Liver (tissue), 9 donors: Measurements from ENCODE around the gene RPTOR. TPM values are rescaled to one million over a fixed set of nuclear protein-coding genes. Genes with fewer than 3 reads are reported as not detected.

Source experiments
- DNase-seq: peaks from one replicate; pipeline ENCODE4 v3.0.0-alpha.2; 2017; ENCODE audit warnings: low spot score
- H3K27ac ChIP-seq, 2 donors: one replicate each; pipeline ENCODE4 v1.7.0; 2013; ENCODE audit warnings: inconsistent platforms in 2 of 2, low read length in 2 of 2, control low read depth in 1 of 2, low read depth in 1 of 2, mild to moderate bottlenecking in 1 of 2
- H3K27me3 ChIP-seq, 4 donors: one replicate each; pipeline versions ENCODE4 v1.6.1 to v1.7.0; 2013; ENCODE audit warnings: low read length in 3 of 4, inconsistent platforms in 1 of 4, mild to moderate bottlenecking in 1 of 4, moderate library complexity in 1 of 4; ENCODE audit not compliant: control insufficient read depth in 4 of 4, insufficient read depth in 4 of 4
- H3K36me3 ChIP-seq, 4 donors: one replicate each; pipeline versions ENCODE4 v1.6.1 to v1.7.0; 2013; ENCODE audit warnings: low read length in 3 of 4, mild to moderate bottlenecking in 3 of 4, low read depth in 1 of 4, moderate library complexity in 1 of 4; ENCODE audit not compliant: control insufficient read depth in 4 of 4, insufficient read depth in 3 of 4
- H3K4me1 ChIP-seq, 4 donors: one replicate each; pipeline versions ENCODE4 v1.6.1 to v1.7.0; 2013; ENCODE audit warnings: low read length in 3 of 4, mild to moderate bottlenecking in 3 of 4, moderate library complexity in 1 of 4; ENCODE audit not compliant: control insufficient read depth in 4 of 4, insufficient read depth in 4 of 4
- H3K4me3 ChIP-seq, 3 donors: one replicate each; pipeline versions ENCODE4 v1.6.1 to v1.7.0; 2013; ENCODE audit warnings: low read length in 3 of 3, control low read depth in 1 of 3, low read depth in 1 of 3, mild to moderate bottlenecking in 1 of 3
- H3K9ac ChIP-seq, 2 donors: one replicate each; pipeline ENCODE4 v1.7.0; 2013; ENCODE audit warnings: low read length in 2 of 2, mild to moderate bottlenecking in 2 of 2, moderate library complexity in 2 of 2, control low read depth in 1 of 2, low read depth in 1 of 2
- H3K9me3 ChIP-seq, 4 donors: one replicate each; pipeline versions ENCODE4 v1.6.1 to v1.7.0; 2013; ENCODE audit warnings: low read length in 3 of 4; ENCODE audit not compliant: control insufficient read depth in 4 of 4
- EGR1 ChIP-seq, 2 donors: IDR thresholded peaks; 2 replicates each; pipeline ENCODE4 v1.6.1; 2016 to 2018; ENCODE audit warnings: antibody characterized with exemption in 2 of 2, low read depth in 2 of 2
- FOXA1 ChIP-seq: IDR thresholded peaks from 2 replicates; pipeline ENCODE4 v1.6.1; 2016; ENCODE audit warnings: antibody characterized with exemption
- FOXA2 ChIP-seq: IDR thresholded peaks from 2 replicates; pipeline ENCODE4 v1.6.1; 2016; ENCODE audit warnings: antibody characterized with exemption
- GABPA ChIP-seq, 2 donors: IDR thresholded peaks in 1 of 2; conservative IDR thresholded peaks in 1 of 2; 2 replicates each; pipeline ENCODE4 v1.6.1; 2016; ENCODE audit warnings: antibody characterized with exemption in 2 of 2, mild to moderate bottlenecking in 1 of 2, moderate library complexity in 1 of 2
- HNF4A ChIP-seq, 2 donors: conservative IDR thresholded peaks; 2 replicates each; pipeline ENCODE4 v1.6.1; 2016; ENCODE audit warnings: antibody characterized with exemption in 2 of 2, mild to moderate bottlenecking in 2 of 2
- HNF4G ChIP-seq: IDR thresholded peaks from 2 replicates; pipeline ENCODE4 v1.6.1; 2016; ENCODE audit warnings: antibody characterized with exemption
- JUND ChIP-seq, 2 donors: IDR thresholded peaks; 2 replicates each; pipeline ENCODE4 v1.6.1; 2016; ENCODE audit warnings: antibody characterized with exemption in 2 of 2
- NR2F2 ChIP-seq: IDR thresholded peaks from 2 replicates; pipeline ENCODE4 v1.6.1; 2016; ENCODE audit warnings: antibody characterized with exemption
- RAD21 ChIP-seq, 2 donors: IDR thresholded peaks; 2 replicates each; pipeline ENCODE4 v1.6.1; 2016; ENCODE audit warnings: antibody characterized with exemption in 2 of 2, mild to moderate bottlenecking in 2 of 2
- RXRA ChIP-seq, 2 donors: IDR thresholded peaks; 2 replicates each; pipeline ENCODE4 v1.6.1; 2017 to 2018; ENCODE audit warnings: antibody characterized with exemption in 2 of 2, mild to moderate bottlenecking in 1 of 2
- SP1 ChIP-seq: IDR thresholded peaks from 2 replicates; pipeline ENCODE4 v1.6.1; 2018; ENCODE audit warnings: antibody characterized with exemption, mild to moderate bottlenecking
- TAF1 ChIP-seq: conservative IDR thresholded peaks from 2 replicates; pipeline ENCODE4 v1.6.1; 2016; ENCODE audit warnings: antibody characterized with exemption, mild to moderate bottlenecking
- WGBS: extraction: QIAGEN DNeasy Blood & Tissue Kit; methylation state at CpG from one replicate; pipeline ENCODE4 v1.1.7; 2013; 5-methylcytosine and 5-hydroxymethylcytosine counted together
- polyA plus RNA-seq, 2 donors: library from polyadenylated mRNA; stranded (reverse) in 1 of 2; unstranded in 1 of 2; fragments of 200-250 nt in 1 of 2; fragments of >200 nt in 1 of 2; fragmentation: Nextera tagmentation in 1 of 2; extraction: Ambion mirVana in 1 of 2; gene quantifications; one replicate each; pipeline versions ENCODE4 v1.2.1 to v1.2.3, GENCODE V29; 2013 to 2015
- total RNA-seq, 2 donors: library from RNA; depleted of rRNA; stranded (reverse); fragments of >200 nt; gene quantifications; one replicate each; pipeline ENCODE4 v1.2.3, GENCODE V29; 2014
- TF ChIP-seq, protein P1 (sequence below): fragments of 150-350 bp; IDR thresholded peaks from 2 replicates; pipeline ENCODE4 v1.5.1; 2017; ENCODE audit warnings: improper control_type of control experiment, low read depth, low read length; ENCODE audit not compliant: missing input control
- TF ChIP-seq, protein P2 (sequence below): IDR thresholded peaks from 2 replicates; pipeline ENCODE4 v1.6.1; 2016; ENCODE audit warnings: antibody characterized with exemption
- TF ChIP-seq, protein P3 (sequence below): IDR thresholded peaks from 2 replicates; pipeline ENCODE4 v1.6.1; 2016; ENCODE audit warnings: antibody characterized with exemption
- TF ChIP-seq, protein P4 (sequence below): IDR thresholded peaks from 2 replicates; pipeline ENCODE4 v1.6.1; 2016; ENCODE audit warnings: antibody characterized with exemption, mild to moderate bottlenecking
- donor health status: healthy.
- donor health status: healthy.
- donor health status: healthy.
- donor health status: healthy.
- donor health status: healthy.

Gene RPTOR
- total and polyA plus RNA-seq, 4 donors = 4.8 to 25.4 (median 11.6) TPM

DNA sequence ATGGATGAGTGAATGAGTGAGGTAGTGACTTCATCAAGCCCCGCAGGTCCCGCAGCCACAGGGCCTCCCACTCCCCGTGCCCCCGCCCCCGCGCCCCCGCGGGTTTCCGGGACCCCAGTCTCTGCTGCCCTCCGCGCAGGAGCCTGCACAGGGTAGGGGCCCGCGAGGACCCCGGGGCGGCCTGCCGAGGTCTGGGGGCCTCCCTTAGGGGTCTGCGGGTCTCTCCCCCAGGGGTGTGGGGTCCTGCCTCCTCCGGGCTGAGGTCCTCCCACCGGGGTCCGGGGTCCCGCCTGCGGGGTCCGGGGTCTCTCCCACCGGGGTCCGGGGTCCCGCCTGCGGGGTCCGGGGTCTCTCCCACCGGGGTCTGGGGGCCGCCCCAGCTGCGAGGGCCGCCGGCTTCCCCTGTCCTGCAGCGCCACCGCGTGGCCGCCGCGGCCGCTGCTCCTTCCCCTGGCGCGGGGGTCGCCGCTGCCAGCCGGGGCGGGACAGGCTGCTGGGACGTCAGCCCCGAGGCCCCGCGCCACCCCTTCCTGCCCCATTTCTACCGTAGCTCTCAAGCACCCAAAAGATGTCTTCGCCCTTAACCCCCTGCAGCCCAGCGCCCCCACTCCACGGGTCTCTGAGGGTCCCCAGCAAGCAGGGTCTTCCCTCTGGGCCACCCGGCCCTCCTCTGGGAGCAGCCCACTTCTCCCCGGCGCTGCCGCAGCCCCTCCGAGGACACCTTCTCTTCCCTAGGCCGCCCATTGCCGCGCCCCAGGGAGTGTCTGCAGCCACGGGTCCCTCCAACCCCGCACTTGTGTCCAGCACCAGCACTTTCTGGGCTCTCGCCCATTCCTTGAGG, 436.6 kb downstream of the RPTOR start:
- Histone ChIP-seq H3K27me3 (no peaks in the 10 kb centered on the region), H3K4me1 (peaks cover 0 to 6% (median 2%) of the 10 kb centered on the region in 4 donors), H3K4me3 (no peak overlapping the region), H3K36me3 (no peaks in the 10 kb centered on the region), H3K27ac (no peak overlapping the region), H3K9me3 (no peaks in the 10 kb centered on the region), H3K9ac (no peak overlapping the region)
- 9% methylated on average over 65 of the region's 65 CpGs for WGBS
- TF ChIP-seq JUND (IDR thresholded peaks at IDR 0.05) (no peak), FOXA1 (no peak), RXRA (IDR thresholded peaks at IDR 0.05) (no peak), TAF1 (no peak), RAD21 (IDR thresholded peaks at IDR 0.05) (peak; percentile 8 to 56)
- TF ChIP-seq, protein P1, sequence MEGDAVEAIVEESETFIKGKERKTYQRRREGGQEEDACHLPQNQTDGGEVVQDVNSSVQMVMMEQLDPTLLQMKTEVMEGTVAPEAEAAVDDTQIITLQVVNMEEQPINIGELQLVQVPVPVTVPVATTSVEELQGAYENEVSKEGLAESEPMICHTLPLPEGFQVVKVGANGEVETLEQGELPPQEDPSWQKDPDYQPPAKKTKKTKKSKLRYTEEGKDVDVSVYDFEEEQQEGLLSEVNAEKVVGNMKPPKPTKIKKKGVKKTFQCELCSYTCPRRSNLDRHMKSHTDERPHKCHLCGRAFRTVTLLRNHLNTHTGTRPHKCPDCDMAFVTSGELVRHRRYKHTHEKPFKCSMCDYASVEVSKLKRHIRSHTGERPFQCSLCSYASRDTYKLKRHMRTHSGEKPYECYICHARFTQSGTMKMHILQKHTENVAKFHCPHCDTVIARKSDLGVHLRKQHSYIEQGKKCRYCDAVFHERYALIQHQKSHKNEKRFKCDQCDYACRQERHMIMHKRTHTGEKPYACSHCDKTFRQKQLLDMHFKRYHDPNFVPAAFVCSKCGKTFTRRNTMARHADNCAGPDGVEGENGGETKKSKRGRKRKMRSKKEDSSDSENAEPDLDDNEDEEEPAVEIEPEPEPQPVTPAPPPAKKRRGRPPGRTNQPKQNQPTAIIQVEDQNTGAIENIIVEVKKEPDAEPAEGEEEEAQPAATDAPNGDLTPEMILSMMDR = peak; percentile 44
- DNase-seq = no peak

DNA sequence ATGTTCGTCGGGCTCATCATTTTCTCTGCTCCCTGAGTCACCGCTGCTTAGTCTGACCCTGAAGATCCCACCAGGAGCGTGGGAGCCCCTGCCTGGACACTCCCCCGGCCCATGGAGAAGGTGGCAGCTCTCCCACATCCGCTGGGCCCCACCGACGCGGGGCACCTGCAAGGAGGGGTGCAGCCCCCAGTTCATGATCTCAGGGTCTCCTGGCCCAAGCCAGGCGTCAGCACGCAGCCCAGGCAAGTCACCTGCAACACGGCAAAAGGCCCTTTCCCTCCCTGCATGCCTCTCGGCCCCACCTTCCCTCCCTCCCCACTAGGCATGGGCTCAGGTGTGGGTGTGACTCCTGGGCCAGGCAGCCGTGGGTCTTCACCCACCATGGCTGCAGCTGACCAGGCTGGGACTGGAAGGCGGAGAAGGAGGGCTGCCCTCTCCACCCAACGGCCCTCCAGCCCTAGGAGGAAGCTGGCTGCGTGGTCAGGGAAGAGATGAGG, 437.3 kb downstream of the RPTOR start:
- no peak for DNase-seq
- TF ChIP-seq FOXA1 (no peak), RXRA (IDR thresholded peaks at IDR 0.05) (no peak)

DNA sequence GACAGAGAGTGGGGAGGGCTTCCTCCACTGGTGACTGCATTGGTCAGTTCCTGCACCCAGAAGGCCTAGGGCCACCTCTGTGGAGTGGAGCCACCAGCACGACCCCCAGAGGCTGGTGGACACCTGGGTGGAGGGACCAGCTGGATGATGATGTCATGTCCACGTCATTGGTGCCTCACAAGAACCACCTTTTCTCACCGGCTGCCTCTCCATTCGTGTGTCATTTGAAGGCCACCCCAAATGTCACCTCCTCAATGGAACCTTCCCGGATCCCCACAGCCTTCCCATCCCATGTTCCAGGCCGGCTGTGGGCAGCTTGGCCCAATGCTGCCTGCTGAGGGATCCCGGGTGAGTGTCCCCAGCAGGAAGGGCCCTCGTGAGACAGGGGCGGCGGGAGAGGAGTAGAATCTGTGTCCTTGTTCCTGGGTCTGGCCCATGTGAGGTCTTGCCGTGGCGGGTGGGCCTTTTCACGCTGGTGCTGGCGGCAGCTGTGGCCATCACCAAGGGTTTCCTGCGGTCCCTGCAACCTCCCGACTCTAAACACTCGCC, 437.9 kb downstream of the RPTOR start:
- Histone ChIP-seq H3K27me3 (no peaks in the 10 kb centered on the region), H3K36me3 (no peaks in the 10 kb centered on the region), H3K4me1 (peaks cover 0 to 6% (median 2%) of the 10 kb centered on the region in 4 donors), H3K4me3 (no peak overlapping the region), H3K9me3 (no peaks in the 10 kb centered on the region), H3K9ac (no peak overlapping the region), H3K27ac (no peak overlapping the region)
- no peak for TF ChIP-seq EGR1 (IDR thresholded peaks at IDR 0.05; ENCODE audit: low read depth in 2 of 2)
- TF ChIP-seq GABPA (IDR thresholded peaks at IDR 0.05 in 1 of 2, conservative IDR thresholded peaks at IDR 0.05 in 1 of 2) = no peak
- TF ChIP-seq, protein P2, sequence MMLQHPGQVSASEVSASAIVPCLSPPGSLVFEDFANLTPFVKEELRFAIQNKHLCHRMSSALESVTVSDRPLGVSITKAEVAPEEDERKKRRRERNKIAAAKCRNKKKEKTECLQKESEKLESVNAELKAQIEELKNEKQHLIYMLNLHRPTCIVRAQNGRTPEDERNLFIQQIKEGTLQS = no peak
- no peak for TF ChIP-seq HNF4G
- TF ChIP-seq NR2F2 = no peak
- no peak for TF ChIP-seq RAD21 (IDR thresholded peaks at IDR 0.05)
- no peak for TF ChIP-seq JUND (IDR thresholded peaks at IDR 0.05)
- no peak for TF ChIP-seq FOXA2
- TF ChIP-seq, protein P3, sequence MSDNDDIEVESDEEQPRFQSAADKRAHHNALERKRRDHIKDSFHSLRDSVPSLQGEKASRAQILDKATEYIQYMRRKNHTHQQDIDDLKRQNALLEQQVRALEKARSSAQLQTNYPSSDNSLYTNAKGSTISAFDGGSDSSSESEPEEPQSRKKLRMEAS = no peak
- TF ChIP-seq, protein P4, sequence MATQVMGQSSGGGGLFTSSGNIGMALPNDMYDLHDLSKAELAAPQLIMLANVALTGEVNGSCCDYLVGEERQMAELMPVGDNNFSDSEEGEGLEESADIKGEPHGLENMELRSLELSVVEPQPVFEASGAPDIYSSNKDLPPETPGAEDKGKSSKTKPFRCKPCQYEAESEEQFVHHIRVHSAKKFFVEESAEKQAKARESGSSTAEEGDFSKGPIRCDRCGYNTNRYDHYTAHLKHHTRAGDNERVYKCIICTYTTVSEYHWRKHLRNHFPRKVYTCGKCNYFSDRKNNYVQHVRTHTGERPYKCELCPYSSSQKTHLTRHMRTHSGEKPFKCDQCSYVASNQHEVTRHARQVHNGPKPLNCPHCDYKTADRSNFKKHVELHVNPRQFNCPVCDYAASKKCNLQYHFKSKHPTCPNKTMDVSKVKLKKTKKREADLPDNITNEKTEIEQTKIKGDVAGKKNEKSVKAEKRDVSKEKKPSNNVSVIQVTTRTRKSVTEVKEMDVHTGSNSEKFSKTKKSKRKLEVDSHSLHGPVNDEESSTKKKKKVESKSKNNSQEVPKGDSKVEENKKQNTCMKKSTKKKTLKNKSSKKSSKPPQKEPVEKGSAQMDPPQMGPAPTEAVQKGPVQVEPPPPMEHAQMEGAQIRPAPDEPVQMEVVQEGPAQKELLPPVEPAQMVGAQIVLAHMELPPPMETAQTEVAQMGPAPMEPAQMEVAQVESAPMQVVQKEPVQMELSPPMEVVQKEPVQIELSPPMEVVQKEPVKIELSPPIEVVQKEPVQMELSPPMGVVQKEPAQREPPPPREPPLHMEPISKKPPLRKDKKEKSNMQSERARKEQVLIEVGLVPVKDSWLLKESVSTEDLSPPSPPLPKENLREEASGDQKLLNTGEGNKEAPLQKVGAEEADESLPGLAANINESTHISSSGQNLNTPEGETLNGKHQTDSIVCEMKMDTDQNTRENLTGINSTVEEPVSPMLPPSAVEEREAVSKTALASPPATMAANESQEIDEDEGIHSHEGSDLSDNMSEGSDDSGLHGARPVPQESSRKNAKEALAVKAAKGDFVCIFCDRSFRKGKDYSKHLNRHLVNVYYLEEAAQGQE = no peak
- TF ChIP-seq RXRA (IDR thresholded peaks at IDR 0.05) = no peak
- no peak for TF ChIP-seq HNF4A (conservative IDR thresholded peaks at IDR 0.05)
- no peak for TF ChIP-seq SP1
- TF ChIP-seq TAF1 = no peak
- DNase-seq = no peak
- WGBS = 82% methylated on average over 17 of the region's 17 CpGs

More for the DNA sequence above, 437.3 kb downstream of the RPTOR start:
- Histone ChIP-seq H3K27me3 (no peaks in the 10 kb centered on the region), H3K9ac (no peak overlapping the region), H3K36me3 (no peaks in the 10 kb centered on the region), H3K4me1 (peaks cover 0 to 6% (median 2%) of the 10 kb centered on the region in 4 donors), H3K4me3 (no peak overlapping the region), H3K27ac (no peak overlapping the region), H3K9me3 (no peaks in the 10 kb centered on the region)
- 66% methylated on average over 17 of the region's 17 CpGs for WGBS
